Keratinocyte (primary cell): ENCODE data around the gene CIDEC. TPM values are rescaled to one million over a fixed set of nuclear protein-coding genes. Genes with fewer than 3 reads are reported as not detected.

ENCODE experiments used
- DNase-seq: peaks from one replicate; pipeline ENCODE4 v3.0.0-alpha.2; 2011; ENCODE audit warnings: low read depth, missing footprints, low spot score
- FAIRE-seq: peaks from 2 replicates; lab custom pipeline; 2011; peaks lifted over from hg19 to GRCh38; lab: Jason Lieb, UNC
- H2AFZ ChIP-seq: 2 replicates; pipeline ENCODE4 v1.6.0; 2012; ENCODE audit warnings: low read length, control low read depth, inconsistent platforms; ENCODE audit not compliant: control insufficient read depth
- H3K27ac ChIP-seq: 2 replicates; pipeline ENCODE4 v1.5.1; 2011; ENCODE audit warnings: low read length; ENCODE audit not compliant: control insufficient read depth, insufficient read depth
- H3K27me3 ChIP-seq: 3 replicates; pipeline ENCODE4 v1.6.0; 2011; ENCODE audit warnings: low read length; ENCODE audit not compliant: control insufficient read depth, insufficient read depth; ENCODE audit errors: extremely low read depth
- H3K36me3 ChIP-seq, 2 experiments: 2 replicates in 1 of 2; 3 replicates in 1 of 2; pipeline ENCODE4 v1.5.1; 2011; ENCODE audit warnings: low read length in 2 of 2, mild to moderate bottlenecking in 1 of 2; ENCODE audit not compliant: control insufficient read depth in 2 of 2, insufficient read depth in 2 of 2; ENCODE audit errors: extremely low read depth in 1 of 2
- H3K4me1 ChIP-seq: 3 replicates; pipeline ENCODE4 v1.5.1; 2011; ENCODE audit warnings: low read length; ENCODE audit not compliant: control insufficient read depth, insufficient read depth; ENCODE audit errors: extremely low read depth
- H3K4me2 ChIP-seq: 3 replicates; pipeline ENCODE4 v1.6.0; 2011; ENCODE audit warnings: low read depth, low read length; ENCODE audit not compliant: control insufficient read depth, insufficient read depth; ENCODE audit errors: extremely low read depth
- H3K4me3 ChIP-seq, 3 experiments: fragments of 200-600 bp in 1 of 3; sonication (generic) in 1 of 3; 2 replicates in 2 of 3; 3 replicates in 1 of 3; pipeline ENCODE4 v1.5.1; 2011 to 2016; ENCODE audit warnings: low read length in 3 of 3, mild to moderate bottlenecking in 3 of 3, control low read depth in 2 of 3, inconsistent platforms in 1 of 3, low read depth in 1 of 3, mixed read lengths in 1 of 3, mixed run types in 1 of 3, moderate library complexity in 1 of 3; ENCODE audit not compliant: control insufficient read depth in 2 of 3, insufficient read depth in 2 of 3; ENCODE audit errors: extremely low read depth in 1 of 3
- H3K79me2 ChIP-seq: 2 replicates; pipeline ENCODE4 v1.6.0; 2012; ENCODE audit warnings: low read length; ENCODE audit not compliant: control insufficient read depth, insufficient read depth
- H3K9ac ChIP-seq: 3 replicates; pipeline ENCODE4 v1.6.0; 2011; ENCODE audit warnings: low read length; ENCODE audit not compliant: control insufficient read depth, insufficient read depth; ENCODE audit errors: extremely low read depth
- H3K9me1 ChIP-seq: 3 replicates; pipeline ENCODE4 v1.6.0; 2011; ENCODE audit warnings: low read length; ENCODE audit not compliant: control insufficient read depth, insufficient read depth; ENCODE audit errors: extremely low read depth
- H3K9me3 ChIP-seq: 2 replicates; pipeline ENCODE4 v1.5.1; 2012; ENCODE audit warnings: low read depth, low read length; ENCODE audit not compliant: control insufficient read depth
- H4K20me1 ChIP-seq: 3 replicates; pipeline ENCODE4 v1.6.0; 2011; ENCODE audit warnings: low read length; ENCODE audit not compliant: control insufficient read depth, insufficient read depth; ENCODE audit errors: extremely low read depth
- EZH2 ChIP-seq: IDR thresholded peaks from one replicate; pipeline ENCODE4 v1.6.1; 2012; ENCODE audit warnings: inconsistent platforms, mild to moderate bottlenecking, low read length, moderate library complexity
- dilution Hi-C: fragments of 300-500 bp; cut with MboI; formaldehyde crosslinking; loops from one replicate; pipeline ENCODE4 v1.7.0; 2020; ENCODE audit warnings: low sequenced_read_pairs; ENCODE audit not compliant: extremely low pct_ligation_motif_present
- polyA plus RNA-seq, 5 experiments: library from polyadenylated mRNA; depleted of rRNA in 3 of 5; stranded (reverse) in 3 of 5; stranded (forward) in 1 of 5; unstranded in 1 of 5; fragments of >200 nt; gene quantifications; 1 replicate in 1 of 5; 2 replicates in 3 of 5; 3 replicates in 1 of 5; pipeline versions ENCODE4 v1.2.1 to v1.2.3, GENCODE V29; 2011 to 2012; ENCODE audit warnings: missing spikeins in 2 of 5, low read depth in 1 of 5, low replicate concordance in 1 of 5
- TF ChIP-seq, protein P1 (sequence below), 3 experiments: IDR thresholded peaks in 1 of 3; conservative IDR thresholded peaks in 1 of 3; optimal IDR thresholded peaks in 1 of 3; 2 replicates in 2 of 3; 3 replicates in 1 of 3; pipeline versions ENCODE3 to v1.5.1; 2011; ENCODE audit warnings: low read length in 3 of 3, mild to moderate bottlenecking in 3 of 3, moderate library complexity in 2 of 3, control low read depth in 1 of 3, inconsistent platforms in 1 of 3; ENCODE audit not compliant: insufficient read depth in 2 of 3; ENCODE audit errors: extremely low read depth in 1 of 3

The CIDEC gene
- polyA plus RNA-seq, 1 donor (not counting 4 experiments of a cell fraction or from before 2014, with no cell fraction given): not detected

DNA sequence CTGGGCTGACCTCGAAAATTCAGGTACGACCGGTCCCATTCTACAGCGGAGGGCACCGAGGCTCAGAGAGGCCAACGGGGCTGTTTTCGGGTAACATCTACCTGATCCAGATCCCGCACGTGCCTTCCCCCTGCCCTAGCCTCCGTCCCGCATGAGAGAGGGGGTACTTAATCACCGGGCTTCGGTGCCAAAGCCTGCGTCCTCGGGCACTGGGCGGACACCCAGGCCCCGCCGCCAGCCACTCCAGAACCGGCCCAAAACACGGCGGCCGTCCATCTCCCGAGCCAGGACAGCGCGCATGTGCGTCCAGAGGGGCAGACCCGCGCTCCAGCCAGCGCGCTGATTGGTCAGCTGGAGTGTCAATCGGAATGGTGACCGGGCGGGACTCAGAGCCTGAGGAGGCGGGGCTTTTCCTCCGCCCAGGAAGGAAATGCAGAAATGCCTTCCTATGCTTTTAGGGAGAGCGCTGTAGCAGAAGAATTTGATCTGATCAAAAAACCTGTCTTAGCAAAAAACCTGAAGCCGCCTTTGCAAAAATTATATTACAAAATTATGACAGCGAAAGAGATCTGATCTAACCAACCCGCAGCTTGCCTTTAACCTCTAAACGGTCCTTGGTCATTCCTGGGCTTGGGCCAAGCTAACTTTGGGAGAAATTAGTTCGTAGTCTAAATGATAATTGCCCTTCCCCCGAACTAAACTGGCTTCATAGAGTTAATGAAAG, 36.2 kb downstream of the CIDEC start, which contains the start of gene RPUSD3:
Gene RPUSD3, minus strand, starts transcription at position 294 of the 724 bp plus-strand sequence. Its CDS starts 18 bp downstream, at position 276.
- Histone ChIP-seq H2AFZ (peak within 1 kb of the TSS; percentile 97), H4K20me1 (no peaks in the 10 kb centered on the region), H3K27ac (peak within 1 kb of the TSS; percentile 75), H3K9me3 (no peaks in the 10 kb centered on the region), H3K9me1 (no peaks in the 10 kb centered on the region), H3K4me1 (peaks cover 5% of the 10 kb centered on the region), H3K4me3 (peak within 1 kb of the TSS; percentile 59 to 92 (median 85)), H3K79me2 (no peaks in the 10 kb centered on the region), H3K36me3 (peaks cover 14 to 19% of the 10 kb centered on the region in 2 experiments), H3K27me3 (no peaks in the 10 kb centered on the region), H3K4me2 (peak within 1 kb of the TSS; percentile 92), H3K9ac (peak within 1 kb of the TSS; percentile 90)
- peak; percentile 80 for DNase-seq
- dilution Hi-C loops: no loop called here
- peak; percentile 43 for FAIRE-seq
- TF ChIP-seq, protein P1, sequence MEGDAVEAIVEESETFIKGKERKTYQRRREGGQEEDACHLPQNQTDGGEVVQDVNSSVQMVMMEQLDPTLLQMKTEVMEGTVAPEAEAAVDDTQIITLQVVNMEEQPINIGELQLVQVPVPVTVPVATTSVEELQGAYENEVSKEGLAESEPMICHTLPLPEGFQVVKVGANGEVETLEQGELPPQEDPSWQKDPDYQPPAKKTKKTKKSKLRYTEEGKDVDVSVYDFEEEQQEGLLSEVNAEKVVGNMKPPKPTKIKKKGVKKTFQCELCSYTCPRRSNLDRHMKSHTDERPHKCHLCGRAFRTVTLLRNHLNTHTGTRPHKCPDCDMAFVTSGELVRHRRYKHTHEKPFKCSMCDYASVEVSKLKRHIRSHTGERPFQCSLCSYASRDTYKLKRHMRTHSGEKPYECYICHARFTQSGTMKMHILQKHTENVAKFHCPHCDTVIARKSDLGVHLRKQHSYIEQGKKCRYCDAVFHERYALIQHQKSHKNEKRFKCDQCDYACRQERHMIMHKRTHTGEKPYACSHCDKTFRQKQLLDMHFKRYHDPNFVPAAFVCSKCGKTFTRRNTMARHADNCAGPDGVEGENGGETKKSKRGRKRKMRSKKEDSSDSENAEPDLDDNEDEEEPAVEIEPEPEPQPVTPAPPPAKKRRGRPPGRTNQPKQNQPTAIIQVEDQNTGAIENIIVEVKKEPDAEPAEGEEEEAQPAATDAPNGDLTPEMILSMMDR (optimal IDR thresholded peaks at IDR 0.05 in 1 of 3, IDR thresholded peaks at IDR 0.05 in 1 of 3, conservative IDR thresholded peaks at IDR 0.05 in 1 of 3; ENCODE audit: extremely low read depth in 1 of 3, insufficient read depth in 2 of 3, low read length in 3 of 3): no peak
- TF ChIP-seq EZH2: no peak

DNA sequence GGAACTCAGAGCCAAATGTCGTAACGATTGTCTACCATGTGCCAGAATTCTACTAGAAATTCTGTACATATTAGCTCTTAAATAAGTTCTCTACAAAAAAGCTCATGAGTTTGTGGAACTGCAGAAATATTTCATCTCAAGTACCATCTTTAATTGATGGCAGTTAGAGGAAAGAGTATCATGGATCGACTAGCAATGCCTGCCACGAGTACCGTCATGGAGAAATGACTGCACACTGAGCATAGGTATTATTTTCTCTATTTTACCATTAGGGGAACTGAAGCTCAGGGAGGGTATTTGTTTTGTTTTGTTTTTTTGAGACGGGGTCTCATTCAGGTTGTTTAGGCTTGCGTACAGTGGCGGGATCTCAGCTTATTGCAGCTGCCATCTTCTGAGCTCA, 39.0 kb downstream of the CIDEC start:
- no peak for TF ChIP-seq EZH2
- TF ChIP-seq, protein P1 (optimal IDR thresholded peaks at IDR 0.05 in 1 of 3, IDR thresholded peaks at IDR 0.05 in 1 of 3, conservative IDR thresholded peaks at IDR 0.05 in 1 of 3; ENCODE audit: extremely low read depth in 1 of 3, insufficient read depth in 2 of 3, low read length in 3 of 3): no peak
- DNase-seq: no peak
- H4K20me1 ChIP-seq: no peaks in the 10 kb centered on the region
- H3K36me3 ChIP-seq: peaks cover 21 to 23% of the 10 kb centered on the region in 2 experiments
- no peak overlapping the region for H3K4me3 ChIP-seq
- no peak overlapping the region for H3K9ac ChIP-seq
- H3K9me3 ChIP-seq: no peaks in the 10 kb centered on the region
- dilution Hi-C loops: no loop called here
- no peaks in the 10 kb centered on the region for H3K27me3 ChIP-seq
- FAIRE-seq: no peak
- no peaks in the 10 kb centered on the region for H3K9me1 ChIP-seq
- no peak overlapping the region for H3K4me2 ChIP-seq
- no peaks in the 10 kb centered on the region for H3K79me2 ChIP-seq
- H3K27ac ChIP-seq: no peak overlapping the region
- H3K4me1 ChIP-seq: peaks cover 5% of the 10 kb centered on the region
- no peak overlapping the region for H2AFZ ChIP-seq
